Head of caudate nucleus (tissue), 42 donors: ENCODE measurements around the gene KLRG1.

Source experiments
- DNase-seq, 42 donors: peaks; one replicate each; pipeline versions ENCODE4 v3.0.0 to v3.0.0-alpha.2; 2020 to 2021; ENCODE audit warnings: mixed read lengths in 7 of 42
- intact Hi-C: fragments of 100-400 bp; cut with DNase I; formaldehyde crosslinking; loops from one replicate; pipeline ENCODE4 v1.15.0; 2022

The KLRG1 gene

GRCh38 chr12:8989413-8989812 is at the start of gene KLRG1:
KLRG1 (plus strand) TSS chr12:8989546; CDS start chr12:8989636, 90 bp downstream.
- intact Hi-C loops, result no loop called here
- DNase-seq, result no peak

GRCh38 chr12:8941691-8942478 is 47.5 kb upstream of the KLRG1 start:
- DNase-seq, result no peak
- intact Hi-C loops, result no loop called here

- DNase-seq, result no peak
- intact Hi-C loops, result no loop called here
Observed at GRCh38 chr12:8943565-8944186, 45.7 kb upstream of the KLRG1 start.

- intact Hi-C loops, result no loop called here
- DNase-seq, result no peak
Observed at GRCh38 chr12:8946733-8947132, 42.6 kb upstream of the KLRG1 start.

GRCh38 chr12:8947737-8948136 is 41.6 kb upstream of the KLRG1 start:
- intact Hi-C loops, result loop anchor here (2.0 kb wide), 1 partner anchor 33 kb away; the partner anchor contains the start of gene PHC1
- DNase-seq, result no peak

GRCh38 chr12:8948701-8949341 is 40.5 kb upstream of the KLRG1 start:
- DNase-seq, result peak in 19 of 42 donors; percentile 3 to 45 (median 15)
- intact Hi-C loops, result loop anchor here (2.0 kb wide), 1 partner anchor 34 kb away; the partner anchor contains the start of gene PHC1

GRCh38 chr12:8949342-8950220 is 39.8 kb upstream of the KLRG1 start, which contains the start of gene M6PR:
M6PR (minus strand) TSS chr12:8949645; CDS start chr12:8946404, 3,241 bp downstream.
- peak; percentile 91 to 99 (median 97) for DNase-seq
- intact Hi-C loops, result loop anchor here (2.0 kb wide), 1 partner anchor 35 kb away; the partner anchor contains the start of gene PHC1

GRCh38 chr12:8950221-8950527 is 39.2 kb upstream of the KLRG1 start:
- no peak for DNase-seq
- intact Hi-C loops, result no loop called here

GRCh38 chr12:8950702-8951478 is 38.5 kb upstream of the KLRG1 start:
- intact Hi-C loops, result no loop called here
- no peak for DNase-seq

GRCh38 chr12:8951744-8952143 is 37.6 kb upstream of the KLRG1 start:
- intact Hi-C loops, result no loop called here
- no peak for DNase-seq

GRCh38 chr12:8953773-8954402 is 35.5 kb upstream of the KLRG1 start:
- DNase-seq, result no peak
- intact Hi-C loops, result no loop called here

- no peak for DNase-seq
- intact Hi-C loops, result no loop called here
Observed at GRCh38 chr12:8956073-8956472, 33.3 kb upstream of the KLRG1 start.

GRCh38 chr12:8956772-8957171 is 32.6 kb upstream of the KLRG1 start:
- DNase-seq, result no peak
- intact Hi-C loops, result no loop called here

GRCh38 chr12:8957561-8957960 is 31.8 kb upstream of the KLRG1 start:
- intact Hi-C loops, result no loop called here
- DNase-seq, result no peak

GRCh38 chr12:8958066-8958465 is 31.3 kb upstream of the KLRG1 start:
- intact Hi-C loops, result no loop called here
- no peak for DNase-seq

GRCh38 chr12:8960176-8960575 is 29.2 kb upstream of the KLRG1 start:
- DNase-seq, result no peak
- intact Hi-C loops, result no loop called here

GRCh38 chr12:8968761-8969160 is 20.6 kb upstream of the KLRG1 start:
- intact Hi-C loops, result no loop called here
- no peak for DNase-seq

- intact Hi-C loops, result no loop called here
- no peak for DNase-seq
Observed at GRCh38 chr12:8969861-8970411, 19.4 kb upstream of the KLRG1 start.
